Measurements from ENCODE around the gene RXRA. TPM values are rescaled to one million over a fixed set of nuclear protein-coding genes. Genes with fewer than 3 reads are reported as not detected.

Gene RXRA
- polyA plus RNA-seq, 4 donors: 30.8 to 83.5 (median 41.5) TPM

GRCh38 chr9:134433101-134433500 is 106.8 kb downstream of the RXRA start:
- Histone ChIP-seq H3K27me3 (ENCODE audit: control insufficient read depth in 3 of 3, insufficient read depth in 3 of 3, low read length in 3 of 3) (no peaks in the 10 kb centered on the region), H3K36me3 (ENCODE audit: control insufficient read depth in 3 of 3, insufficient read depth in 2 of 3, low read depth in 1 of 3, low read length in 3 of 3) (peaks cover 11 to 92% (median 11%) of the 10 kb centered on the region in 3 donors), H3K27ac (ENCODE audit: low read depth in 1 of 3, low read length in 2 of 3) (no peak overlapping the region), H3K9me3 (ENCODE audit: control insufficient read depth in 2 of 2, insufficient read depth in 1 of 2, low read depth in 1 of 2, low read length in 1 of 2) (no peaks in the 10 kb centered on the region), H3K4me1 (ENCODE audit: control insufficient read depth in 3 of 3, insufficient read depth in 2 of 3, low read depth in 1 of 3, low read length in 2 of 3) (peaks cover 0 to 49% (median 2%) of the 10 kb centered on the region in 3 donors), H3K4me3 (ENCODE audit: low read depth in 1 of 3, low read length in 3 of 3) (no peak overlapping the region)
- 67 to 74% (median 73%) methylated on average over 14 of the region's 14 CpGs for WGBS, 3 donors
- DNase-seq: no peak
- no peak for FAIRE-seq

- H3K4me3 ChIP-seq (ENCODE audit: low read depth in 1 of 3, low read length in 3 of 3): no peak overlapping the region
- peaks cover 11 to 92% (median 11%) of the 10 kb centered on the region in 3 donors for H3K36me3 ChIP-seq (ENCODE audit: control insufficient read depth in 3 of 3, insufficient read depth in 2 of 3, low read depth in 1 of 3, low read length in 3 of 3)
- peak overlapping the region; percentile 36 to 78 (median 66) for H3K27ac ChIP-seq (ENCODE audit: low read depth in 1 of 3, low read length in 2 of 3)
- WGBS, 3 donors: 70 to 74% (median 72%) methylated on average over 26 to 30 of the region's 30 CpGs
- H3K9me3 ChIP-seq (ENCODE audit: control insufficient read depth in 2 of 2, insufficient read depth in 1 of 2, low read depth in 1 of 2, low read length in 1 of 2): no peaks in the 10 kb centered on the region
- FAIRE-seq (no peak), DNase-seq (no peak)
- H3K4me1 ChIP-seq (ENCODE audit: control insufficient read depth in 3 of 3, insufficient read depth in 2 of 3, low read depth in 1 of 3, low read length in 2 of 3): peaks cover 0 to 53% (median 2%) of the 10 kb centered on the region in 3 donors
- no peaks in the 10 kb centered on the region for H3K27me3 ChIP-seq (ENCODE audit: control insufficient read depth in 3 of 3, insufficient read depth in 3 of 3, low read length in 3 of 3)
Observed at GRCh38 chr9:134433909-134434882, 107.9 kb downstream of the RXRA start.

- H3K36me3 ChIP-seq (ENCODE audit: control insufficient read depth in 3 of 3, insufficient read depth in 2 of 3, low read depth in 1 of 3, low read length in 3 of 3): peaks cover 8 to 92% (median 9%) of the 10 kb centered on the region in 3 donors
- peaks cover 0 to 53% (median 2%) of the 10 kb centered on the region in 3 donors for H3K4me1 ChIP-seq (ENCODE audit: control insufficient read depth in 3 of 3, insufficient read depth in 2 of 3, low read depth in 1 of 3, low read length in 2 of 3)
- 5 to 22% (median 21%) methylated on average over 13 to 17 of the region's 17 CpGs for WGBS, 3 donors
- no peak for FAIRE-seq
- peak; percentile 90 to 95 for DNase-seq
- peak overlapping the region in 2 of 3 donors; percentile 78 to 84 for H3K27ac ChIP-seq (ENCODE audit: low read depth in 1 of 3, low read length in 2 of 3)
- H3K9me3 ChIP-seq (ENCODE audit: control insufficient read depth in 2 of 2, insufficient read depth in 1 of 2, low read depth in 1 of 2, low read length in 1 of 2): no peaks in the 10 kb centered on the region
- H3K4me3 ChIP-seq (ENCODE audit: low read depth in 1 of 3, low read length in 3 of 3): no peak overlapping the region
- H3K27me3 ChIP-seq (ENCODE audit: control insufficient read depth in 3 of 3, insufficient read depth in 3 of 3, low read length in 3 of 3): no peaks in the 10 kb centered on the region
Observed at GRCh38 chr9:134434894-134435506, 108.7 kb downstream of the RXRA start.

GRCh38 chr9:134435550-134436378 is 109.5 kb downstream of the RXRA start:
- Histone ChIP-seq H3K27me3 (ENCODE audit: control insufficient read depth in 3 of 3, insufficient read depth in 3 of 3, low read length in 3 of 3) (no peaks in the 10 kb centered on the region), H3K4me3 (ENCODE audit: low read depth in 1 of 3, low read length in 3 of 3) (no peak overlapping the region), H3K9me3 (ENCODE audit: control insufficient read depth in 2 of 2, insufficient read depth in 1 of 2, low read depth in 1 of 2, low read length in 1 of 2) (no peaks in the 10 kb centered on the region), H3K27ac (ENCODE audit: low read depth in 1 of 3, low read length in 2 of 3) (peak overlapping the region in 2 of 3 donors; percentile 60 to 78), H3K36me3 (ENCODE audit: control insufficient read depth in 3 of 3, insufficient read depth in 2 of 3, low read depth in 1 of 3, low read length in 3 of 3) (peaks cover 8 to 91% (median 9%) of the 10 kb centered on the region in 3 donors), H3K4me1 (ENCODE audit: control insufficient read depth in 3 of 3, insufficient read depth in 2 of 3, low read depth in 1 of 3, low read length in 2 of 3) (peaks cover 0 to 53% (median 2%) of the 10 kb centered on the region in 3 donors)
- FAIRE-seq: no peak
- DNase-seq: peak in 1 of 2 donors; percentile 33
- WGBS, 3 donors: 61 to 77% (median 71%) methylated on average over 17 of the region's 17 CpGs

GRCh38 chr9:134436379-134436762 is 110.1 kb downstream of the RXRA start:
- FAIRE-seq (no peak), DNase-seq (no peak)
- Histone ChIP-seq H3K36me3 (ENCODE audit: control insufficient read depth in 3 of 3, insufficient read depth in 2 of 3, low read depth in 1 of 3, low read length in 3 of 3) (peaks cover 8 to 88% (median 9%) of the 10 kb centered on the region in 3 donors), H3K27me3 (ENCODE audit: control insufficient read depth in 3 of 3, insufficient read depth in 3 of 3, low read length in 3 of 3) (no peaks in the 10 kb centered on the region), H3K9me3 (ENCODE audit: control insufficient read depth in 2 of 2, insufficient read depth in 1 of 2, low read depth in 1 of 2, low read length in 1 of 2) (no peaks in the 10 kb centered on the region), H3K27ac (ENCODE audit: low read depth in 1 of 3, low read length in 2 of 3) (peak overlapping the region in 1 of 3 donors; percentile 78), H3K4me1 (ENCODE audit: control insufficient read depth in 3 of 3, insufficient read depth in 2 of 3, low read depth in 1 of 3, low read length in 2 of 3) (peaks cover 0 to 53% (median 2%) of the 10 kb centered on the region in 3 donors), H3K4me3 (ENCODE audit: low read depth in 1 of 3, low read length in 3 of 3) (no peak overlapping the region)
- 79 to 85% (median 83%) methylated on average over 12 of the region's 12 CpGs for WGBS, 3 donors

- no peak overlapping the region for H3K4me3 ChIP-seq (ENCODE audit: low read depth in 1 of 3, low read length in 3 of 3)
- FAIRE-seq (no peak), DNase-seq (no peak)
- H3K4me1 ChIP-seq (ENCODE audit: control insufficient read depth in 3 of 3, insufficient read depth in 2 of 3, low read depth in 1 of 3, low read length in 2 of 3): peaks cover 0 to 57% (median 2%) of the 10 kb centered on the region in 3 donors
- no peaks in the 10 kb centered on the region for H3K9me3 ChIP-seq (ENCODE audit: control insufficient read depth in 2 of 2, insufficient read depth in 1 of 2, low read depth in 1 of 2, low read length in 1 of 2)
- WGBS, 3 donors: 77 to 84% (median 81%) methylated on average over 13 of the region's 13 CpGs
- H3K27me3 ChIP-seq (ENCODE audit: control insufficient read depth in 3 of 3, insufficient read depth in 3 of 3, low read length in 3 of 3): no peaks in the 10 kb centered on the region
- H3K36me3 ChIP-seq (ENCODE audit: control insufficient read depth in 3 of 3, insufficient read depth in 2 of 3, low read depth in 1 of 3, low read length in 3 of 3): peaks cover 4 to 82% (median 9%) of the 10 kb centered on the region in 3 donors
- H3K27ac ChIP-seq (ENCODE audit: low read depth in 1 of 3, low read length in 2 of 3): no peak overlapping the region
Observed at GRCh38 chr9:134436911-134437310, 110.7 kb downstream of the RXRA start.

- peak in 1 of 2 donors; percentile 75 for DNase-seq
- no peak overlapping the region for H3K4me3 ChIP-seq (ENCODE audit: low read depth in 1 of 3, low read length in 3 of 3)
- peaks cover 0 to 3% (median 0%) of the 10 kb centered on the region in 3 donors for H3K27me3 ChIP-seq (ENCODE audit: control insufficient read depth in 3 of 3, insufficient read depth in 3 of 3, low read length in 3 of 3)
- peaks cover 0 to 64% (median 2%) of the 10 kb centered on the region in 3 donors for H3K4me1 ChIP-seq (ENCODE audit: control insufficient read depth in 3 of 3, insufficient read depth in 2 of 3, low read depth in 1 of 3, low read length in 2 of 3)
- no peaks in the 10 kb centered on the region for H3K9me3 ChIP-seq (ENCODE audit: control insufficient read depth in 2 of 2, insufficient read depth in 1 of 2, low read depth in 1 of 2, low read length in 1 of 2)
- 60 to 68% (median 66%) methylated on average over 29 to 31 of the region's 31 CpGs for WGBS, 3 donors
- peaks cover 4 to 75% (median 7%) of the 10 kb centered on the region in 3 donors for H3K36me3 ChIP-seq (ENCODE audit: control insufficient read depth in 3 of 3, insufficient read depth in 2 of 3, low read depth in 1 of 3, low read length in 3 of 3)
- FAIRE-seq: no peak
- peak overlapping the region in 1 of 3 donors; percentile 78 for H3K27ac ChIP-seq (ENCODE audit: low read depth in 1 of 3, low read length in 2 of 3)
Observed at GRCh38 chr9:134437403-134438194, 111.3 kb downstream of the RXRA start.

All from small intestine (tissue), 7 donors.